ENCODE data around the gene KRT14.
A peak's percentile ranks its signal among the peaks of the same experiment; 100 is the strongest.
"Not testable (repeated sequence)": the region's sequence is repeated elsewhere in the genome, so short reads cannot be mapped to it uniquely, and the experiment has no call there.

The KRT14 gene

GRCh38 chr17:41600318-41600717 is 13.6 kb upstream of the KRT14 start:
- no peak for DNase-seq

GRCh38 chr17:41599680-41600079 is 13.0 kb upstream of the KRT14 start:
- no peak for DNase-seq

GRCh38 chr17:41595585-41595984 is 8.9 kb upstream of the KRT14 start:
- DNase-seq: no peak

GRCh38 chr17:41594363-41594915 is 7.7 kb upstream of the KRT14 start:
- no peak for DNase-seq

GRCh38 chr17:41593306-41593981 is 6.7 kb upstream of the KRT14 start:
- no peak for DNase-seq

- DNase-seq: no peak
Measured at GRCh38 chr17:41592601-41593305, 6.1 kb upstream of the KRT14 start.

GRCh38 chr17:41589301-41589700 is 2.6 kb upstream of the KRT14 start:
- DNase-seq: no peak

GRCh38 chr17:41588126-41588810 is 1.6 kb upstream of the KRT14 start:
- DNase-seq: no peak

- no peak for DNase-seq
Measured at GRCh38 chr17:41585301-41586056, 1.2 kb downstream of the KRT14 start.

GRCh38 chr17:41584331-41584927 is 2.3 kb downstream of the KRT14 start:
- DNase-seq: not testable (repeated sequence)

GRCh38 chr17:41583137-41584127 is 3.3 kb downstream of the KRT14 start:
- DNase-seq: no peak

- not testable (repeated sequence) for DNase-seq
Measured at GRCh38 chr17:41582061-41582968, 4.4 kb downstream of the KRT14 start.

- DNase-seq: no peak
Measured at GRCh38 chr17:41581366-41582060, 5.2 kb downstream of the KRT14 start.

GRCh38 chr17:41580687-41581365 is 5.9 kb downstream of the KRT14 start:
- DNase-seq: no peak

- DNase-seq: no peak
Measured at GRCh38 chr17:41580244-41580575, 6.5 kb downstream of the KRT14 start.

- peak; percentile 38 for DNase-seq
Measured at GRCh38 chr17:41579484-41580243, 7.0 kb downstream of the KRT14 start.

- DNase-seq: no peak
Measured at GRCh38 chr17:41578971-41579370, 7.7 kb downstream of the KRT14 start.

GRCh38 chr17:41578538-41578937 is 8.2 kb downstream of the KRT14 start:
- DNase-seq: no peak

All from COR-L47 (cell line).